Left ventricle myocardium superior (tissue), 1 donor: ENCODE data around the gene STOML3. TPM values are rescaled to one million over a fixed set of nuclear protein-coding genes. Genes with fewer than 3 reads are reported as not detected.

Source experiments
- ATAC-seq: fragments of 200-7000 bp; cut with Tn5 transposase; one replicate; pipeline ENCODE4 v1.9.1; 2020; ENCODE audit warnings: mild to moderate bottlenecking, moderate library complexity
- DNase-seq: peaks from one replicate; pipeline ENCODE4 v3.0.0-alpha.2; 2020
- intact Hi-C: fragments of 100-400 bp; cut with micrococcal nuclease; formaldehyde crosslinking; loops from one replicate; pipeline ENCODE4 v1.11.0; 2022
- total RNA-seq: library from RNA; stranded (reverse); fragmentation: NEBNext Ultra II Directional; extraction: Animal tissue kit (Norgen Biotek cat#: 25700); gene quantifications from one replicate; pipeline ENCODE4 v1.2.1, GENCODE V29; 2021
- donor health status: DM: no; HTN: yes; CAD: no; lungs with severe emphysema.

Gene STOML3
- total RNA-seq, 1 donor from 2014 or later = not detected

- no peak for ATAC-seq
- intact Hi-C loops = no loop called here
- DNase-seq = no peak
These were observed 47.4 kb downstream of the STOML3 start for GRCh38 chr13:38943231-38943630.

- intact Hi-C loops = no loop called here
- no peak for DNase-seq
- no peak for ATAC-seq
These were observed 49.2 kb downstream of the STOML3 start for GRCh38 chr13:38941353-38941945.

GRCh38 chr13:38933786-38934185, 56.8 kb downstream of the STOML3 start:
- DNase-seq (no peak), ATAC-seq (no peak)
- intact Hi-C loops = no loop called here

GRCh38 chr13:38922170-38922569, 68.5 kb downstream of the STOML3 start:
- no peak for ATAC-seq
- intact Hi-C loops = no loop called here
- no peak for DNase-seq

- ATAC-seq (no peak), DNase-seq (no peak)
- intact Hi-C loops = no loop called here
These were observed 69.5 kb downstream of the STOML3 start for GRCh38 chr13:38921081-38921480.

Other genes starting within 250 kb of the STOML3 start
- gene PROSER1, start 47.3 kb upstream of the STOML3 start, total RNA-seq = 13.4 TPM
- 10.6 TPM for gene NHLRC3, start 47.6 kb upstream of the STOML3 start, total RNA-seq